Activated CD8-positive, alpha-beta memory T cell treated with anti-CD3 and anti-CD28 coated beads for 24 hours (primary cell): ENCODE measurements around the gene NOL4L.
A peak's percentile ranks its signal among the peaks of the same experiment; 100 is the strongest.

ENCODE experiments used
- DNase-seq: peaks from one replicate; pipeline ENCODE4 v3.0.0-alpha.2; 2020

Gene NOL4L

GRCh38 chr20:32538526-32538939 is 46.6 kb downstream of the NOL4L start:
- peak; percentile 78 for DNase-seq

- DNase-seq = peak; percentile 70
Measured at GRCh38 chr20:32537657-32538525, 47.2 kb downstream of the NOL4L start.

DNA sequence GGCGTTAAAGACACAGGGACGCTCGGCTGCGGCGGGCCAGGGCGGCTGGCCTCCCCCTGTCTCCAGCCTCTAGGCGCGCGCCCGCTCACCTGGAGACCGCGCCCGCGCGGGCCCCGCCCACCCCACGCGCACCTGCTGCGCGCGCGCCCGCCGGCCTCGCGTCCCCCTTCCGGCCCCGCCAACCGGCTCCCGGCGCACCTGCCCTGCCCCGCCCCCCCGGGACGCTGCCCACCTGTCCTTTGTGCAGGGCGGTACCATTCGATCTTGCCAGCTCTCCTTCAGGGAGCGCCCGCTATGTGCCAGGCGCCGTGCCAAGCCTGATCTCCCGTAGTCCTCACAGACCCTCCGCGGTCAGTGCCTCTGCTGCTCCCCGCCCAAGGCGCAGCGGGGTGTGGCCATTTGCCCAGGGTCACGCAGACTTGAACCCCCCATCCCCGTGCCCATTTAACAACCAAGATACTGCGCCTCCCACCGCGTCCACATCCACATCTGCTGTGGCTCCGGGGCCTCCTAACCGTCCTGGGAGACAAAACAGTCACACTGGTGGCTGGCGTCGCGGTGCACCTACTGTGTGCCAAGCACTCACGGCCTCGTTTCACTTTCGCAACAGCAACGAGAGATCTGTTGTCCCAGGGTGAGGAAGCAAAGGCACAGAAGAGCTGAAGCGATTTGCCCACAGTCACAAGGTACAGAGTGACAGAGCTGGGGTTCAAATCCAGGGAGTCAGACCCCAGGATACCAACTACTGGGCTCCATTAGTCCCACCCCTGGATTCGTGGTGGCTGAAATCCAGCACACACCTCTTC is 48.1 kb downstream of the NOL4L start:
- peak; percentile 78 for DNase-seq

GRCh38 chr20:32535953-32536823 is 48.9 kb downstream of the NOL4L start:
- DNase-seq = peak; percentile 83

- no peak for DNase-seq
Measured at GRCh38 chr20:32535316-32535952, 49.7 kb downstream of the NOL4L start.

DNA sequence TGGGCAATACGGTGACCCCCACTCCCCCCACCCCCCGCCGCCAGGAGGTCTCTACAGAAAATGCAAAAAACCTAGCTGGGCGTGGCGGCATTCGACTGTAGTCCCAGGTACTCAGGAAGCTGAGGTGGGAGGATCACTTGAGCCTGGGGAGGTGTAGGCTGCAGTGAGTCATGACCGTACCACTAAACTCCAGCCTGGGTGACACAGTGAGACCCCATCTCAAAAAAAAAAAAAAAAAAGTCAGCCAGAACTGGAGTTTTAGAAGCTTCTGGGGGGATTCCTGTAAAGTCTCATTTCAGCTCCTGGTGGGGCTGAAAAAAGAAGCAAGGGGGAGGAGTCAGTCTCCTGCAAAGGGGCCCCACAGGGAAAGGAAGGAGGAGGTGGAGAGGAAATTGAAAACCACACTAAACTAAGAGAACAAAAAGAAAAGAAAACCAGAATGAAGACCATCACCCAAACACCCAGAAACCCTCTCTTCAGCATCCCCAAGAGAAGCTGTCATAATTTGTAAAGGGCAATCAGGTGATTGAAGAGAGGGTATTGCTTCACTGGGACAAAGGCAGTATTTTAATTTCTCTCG is 50.4 kb downstream of the NOL4L start:
- DNase-seq = peak; percentile 73

GRCh38 chr20:32533732-32534131 is 51.4 kb downstream of the NOL4L start:
- DNase-seq = no peak

DNA sequence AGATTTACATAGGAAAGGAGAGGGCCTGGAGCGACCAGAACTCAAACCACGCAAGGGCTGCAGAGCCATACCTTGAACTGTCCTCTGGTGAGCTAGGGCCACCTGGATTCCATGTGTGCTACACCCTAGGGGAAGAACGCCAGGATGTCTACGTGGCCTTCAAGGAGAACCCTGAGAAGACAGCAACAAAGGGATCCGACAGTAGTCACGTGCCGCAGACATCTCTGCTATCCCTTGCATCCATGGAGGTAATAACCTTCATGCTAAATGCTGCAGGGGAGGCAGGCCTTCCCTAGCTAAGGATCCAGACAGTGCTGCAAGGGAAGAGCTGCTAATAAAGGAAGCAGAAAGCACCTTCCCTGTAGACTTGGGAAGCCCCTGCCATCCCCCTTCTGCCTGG is 52.9 kb downstream of the NOL4L start:
- DNase-seq = no peak

DNA sequence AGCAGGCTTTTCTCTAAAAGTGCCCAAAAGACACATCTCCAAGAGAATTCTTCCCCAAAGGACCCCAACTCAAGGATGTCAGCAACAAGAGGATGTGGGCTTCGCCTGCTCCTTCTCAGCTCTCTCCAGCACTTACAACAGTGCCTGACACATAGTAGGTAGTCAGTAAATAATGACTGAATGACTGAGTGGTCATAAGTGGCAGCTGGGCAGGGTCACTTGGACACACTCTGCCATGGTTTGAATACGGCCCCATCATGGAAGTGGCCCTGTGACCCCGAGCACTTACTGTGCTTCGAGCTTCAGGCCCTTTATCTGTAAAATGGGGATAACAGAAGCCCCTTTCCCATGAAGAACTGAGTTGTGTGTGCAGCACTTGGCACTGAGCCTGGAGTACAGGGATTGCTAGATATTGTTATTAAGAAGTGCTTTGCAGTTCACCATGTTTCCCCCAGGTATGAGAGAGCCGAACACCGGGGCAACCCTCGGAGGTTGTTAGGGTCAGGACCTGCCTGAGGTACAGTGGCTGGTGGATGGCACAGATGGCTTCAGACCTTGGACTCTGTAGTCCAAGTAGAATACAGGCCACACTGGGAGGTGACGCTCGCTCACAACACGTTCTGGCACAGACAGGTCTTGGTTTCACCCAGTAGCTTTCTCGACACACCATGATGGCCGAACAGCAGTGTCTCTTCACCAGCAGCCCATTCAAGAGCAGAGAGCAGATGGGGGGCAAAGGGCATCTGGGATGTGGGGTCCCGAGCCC is 56.0 kb downstream of the NOL4L start:
- no peak for DNase-seq

- DNase-seq = peak; percentile 83
Measured at GRCh38 chr20:32528171-32528891, 56.8 kb downstream of the NOL4L start.

- peak; percentile 80 for DNase-seq
Measured at GRCh38 chr20:32527447-32528055, 57.6 kb downstream of the NOL4L start.

DNA sequence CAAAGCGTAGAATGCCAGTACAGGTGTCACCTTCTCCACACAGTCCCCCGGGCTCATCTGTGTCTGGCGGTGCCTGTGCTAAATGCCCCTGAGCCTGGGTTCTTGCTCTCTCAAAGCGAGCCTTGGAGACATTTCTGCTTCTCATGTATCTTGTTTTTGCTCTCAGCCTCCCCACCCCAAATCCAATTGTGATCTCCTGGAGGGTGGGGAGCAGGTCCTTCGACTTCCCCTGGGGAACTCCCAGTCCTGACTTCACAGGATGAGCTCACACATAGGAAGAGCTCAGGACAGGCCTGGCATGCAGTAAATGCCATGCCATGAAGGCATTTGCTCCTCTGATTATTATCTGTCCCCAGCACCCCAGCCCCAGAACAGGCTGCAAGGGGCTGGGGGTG is 58.1 kb downstream of the NOL4L start:
- peak; percentile 71 for DNase-seq

GRCh38 chr20:32526541-32526940 is 58.6 kb downstream of the NOL4L start:
- DNase-seq = peak; percentile 68

DNA sequence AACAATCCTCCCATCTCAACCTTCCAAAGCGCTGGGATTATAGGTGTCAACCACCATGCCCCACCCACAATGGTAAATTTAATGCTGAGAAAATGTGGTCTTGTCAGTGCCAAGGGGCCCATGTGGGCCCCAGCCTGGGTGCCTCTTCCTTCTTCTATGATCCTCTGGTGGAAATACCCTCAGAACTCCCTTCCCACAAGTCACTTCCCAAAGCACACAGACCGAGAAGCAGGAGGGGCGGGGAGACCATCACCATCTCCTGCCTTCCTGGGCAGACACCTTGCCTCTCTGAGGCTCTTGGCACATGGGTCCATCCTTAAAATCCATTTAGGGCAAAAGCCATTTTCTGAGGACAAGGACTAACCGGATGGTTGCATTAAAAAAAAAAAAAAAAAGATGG is 59.0 kb downstream of the NOL4L start:
- DNase-seq = no peak

DNA sequence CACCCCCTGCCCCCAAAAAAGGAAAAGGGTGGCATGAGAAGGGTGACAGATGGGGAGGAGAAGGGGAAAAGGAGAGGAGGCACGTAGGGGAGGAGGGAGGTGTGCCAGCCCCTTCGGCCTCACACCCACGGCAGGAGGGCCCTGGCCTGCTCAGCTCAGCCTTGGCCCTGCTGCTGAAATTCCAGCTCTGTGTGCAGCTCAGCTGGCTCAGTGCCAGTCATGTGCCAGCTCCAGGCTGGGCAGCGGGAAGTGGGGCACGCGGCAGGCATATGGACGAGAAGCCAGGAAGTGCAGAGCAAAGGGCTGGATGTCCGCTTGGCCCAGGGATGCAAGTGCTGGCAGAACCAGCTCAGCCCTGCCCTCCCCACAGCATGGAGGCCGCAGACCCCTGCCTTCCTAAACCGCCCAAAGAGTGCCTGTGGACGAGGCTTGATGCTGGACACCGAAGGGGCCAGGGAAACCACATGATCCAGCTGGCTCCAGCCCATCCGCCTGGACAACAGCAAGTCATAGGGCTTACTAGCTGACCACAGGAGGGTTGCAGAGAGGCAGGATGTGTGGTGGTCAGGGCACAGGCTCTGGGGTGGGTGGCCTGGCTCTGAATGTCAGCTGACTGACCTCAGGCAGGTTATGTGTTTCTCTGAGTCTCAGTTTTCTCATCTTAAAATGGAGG is 60.2 kb downstream of the NOL4L start:
- DNase-seq = no peak

- DNase-seq = no peak
Measured at GRCh38 chr20:32523613-32524213, 61.4 kb downstream of the NOL4L start.

- DNase-seq = peak; percentile 65
Measured at GRCh38 chr20:32522776-32523612, 62.1 kb downstream of the NOL4L start.

GRCh38 chr20:32522526-32522775 is 62.7 kb downstream of the NOL4L start:
- no peak for DNase-seq
